RPMI7951 (cell line): ENCODE measurements around the gene SERPINH1. TPM values are rescaled to one million over a fixed set of nuclear protein-coding genes. Genes with fewer than 3 reads are reported as not detected.

ENCODE experiments used
- DNase-seq: peaks from one replicate; pipeline ENCODE4 v3.0.0-alpha.2; 2012; ENCODE audit warnings: low read depth
- total RNA-seq: library from RNA; depleted of rRNA; stranded (reverse); fragments of >200 nt; shearing (Covaris generic); gene quantifications from 2 replicates; pipeline ENCODE4 v1.2.3, GENCODE V29; 2014

The SERPINH1 gene
- total RNA-seq, 1 experiment from 2014 or later: 701 TPM

- DNase-seq: peak; percentile 57
Measured at GRCh38 chr11:75532200-75533048, 29.6 kb upstream of the SERPINH1 start.

GRCh38 chr11:75533896-75534258, 28.2 kb upstream of the SERPINH1 start:
- DNase-seq: no peak

- DNase-seq: no peak
Measured at GRCh38 chr11:75534259-75535069, 27.6 kb upstream of the SERPINH1 start.

- DNase-seq: no peak
Measured at GRCh38 chr11:75535071-75535470, 27.0 kb upstream of the SERPINH1 start.

GRCh38 chr11:75536786-75537641, 25.0 kb upstream of the SERPINH1 start:
- peak; percentile 34 for DNase-seq

- no peak for DNase-seq
Measured at GRCh38 chr11:75537740-75538139, 24.3 kb upstream of the SERPINH1 start.

GRCh38 chr11:75538150-75538942, 23.7 kb upstream of the SERPINH1 start:
- no peak for DNase-seq

GRCh38 chr11:75539459-75540334, 22.4 kb upstream of the SERPINH1 start:
- no peak for DNase-seq

- no peak for DNase-seq
Measured at GRCh38 chr11:75541193-75542087, 20.6 kb upstream of the SERPINH1 start.

- DNase-seq: no peak
Measured at GRCh38 chr11:75542088-75542438, 20.0 kb upstream of the SERPINH1 start.

GRCh38 chr11:75543806-75544205, 18.2 kb upstream of the SERPINH1 start:
- no peak for DNase-seq

GRCh38 chr11:75547177-75547576, 14.9 kb upstream of the SERPINH1 start:
- no peak for DNase-seq

- DNase-seq: peak; percentile 67
Measured at GRCh38 chr11:75547617-75548058, 14.4 kb upstream of the SERPINH1 start.

- DNase-seq: no peak
Measured at GRCh38 chr11:75548595-75549272, 13.3 kb upstream of the SERPINH1 start.

- DNase-seq: no peak
Measured at GRCh38 chr11:75549370-75549958, 12.6 kb upstream of the SERPINH1 start.

GRCh38 chr11:75553182-75553581, 8.9 kb upstream of the SERPINH1 start:
- DNase-seq: no peak

- no peak for DNase-seq
Measured at GRCh38 chr11:75553889-75554257, 8.2 kb upstream of the SERPINH1 start.
